GM12878 (cell line): ENCODE results near the gene ACTG1. TPM values are rescaled to one million over a fixed set of nuclear protein-coding genes. Genes with fewer than 3 reads are reported as not detected.

Experiments
- ATAC-seq: fragments of 200-7000 bp; cut with Tn5 transposase; 3 replicates; pipeline ENCODE4 v1.9.1; 2020; ENCODE audit warnings: mild to moderate bottlenecking, moderate library complexity
- BruUV-seq: library from RNA; stranded (reverse); fragments of 400-500 nt; replicated peaks from 2 replicates; lab custom pipeline; 2021; lab: Mats Ljungman, UMichigan
- CTCF ChIA-PET: fragments of 300-600 bp; sonication (Branson Sonifier 250); formaldehyde crosslinking; extraction: SDS; loops from one replicate; lab custom pipeline; 2021; ENCODE audit warnings: inconsistent platforms; lab: Yijun Ruan, JAX
- POLR2A ChIA-PET: fragments of 350-600 bp; formaldehyde crosslinking; extraction: SDS; loops from one replicate; lab custom pipeline; 2021; ENCODE audit warnings: inconsistent platforms; lab: Charles Lee
- RAD21 ChIA-PET: fragments of 300-600 bp; sonication (Branson Sonifier 250); formaldehyde crosslinking; loops from one replicate; lab custom pipeline; 2023; ENCODE audit warnings: antibody characterized with exemption; ENCODE audit not compliant: unreplicated experiment; lab: Charles Lee
- SMC1A ChIA-PET: fragments of 300-600 bp; sonication (Branson Sonifier 250); formaldehyde crosslinking; loops from one replicate; lab custom pipeline; 2023; ENCODE audit not compliant: unreplicated experiment, uncharacterized antibody; lab: Charles Lee
- DNase-seq: peaks from one replicate; pipeline ENCODE4 v3.0.0-alpha.2; 2011; ENCODE audit warnings: low read depth, low spot score
- FAIRE-seq: peaks from 3 replicates; lab custom pipeline; 2011; peaks lifted over from hg19 to GRCh38; lab: Jason Lieb, UNC
- H2AFZ ChIP-seq: 2 replicates; pipeline ENCODE4 v1.6.0; 2011; ENCODE audit warnings: low read depth, low read length, control low read depth; ENCODE audit not compliant: control insufficient read depth
- H3K27ac ChIP-seq: 2 replicates; pipeline ENCODE4 v1.5.1; 2011; ENCODE audit warnings: control low read depth; ENCODE audit not compliant: control insufficient read depth, insufficient read depth
- H3K27me3 ChIP-seq, 2 experiments: replicated peaks in 1 of 2; 2 replicates each; pipeline versions ENCODE4 v1.6.0 to v1.6.1; 2011; ENCODE audit warnings: low read length in 1 of 2; ENCODE audit not compliant: control insufficient read depth in 2 of 2, insufficient read depth in 2 of 2
- H3K36me3 ChIP-seq, 2 experiments: 2 replicates each; pipeline ENCODE4 v1.5.1; 2011; ENCODE audit warnings: low read length in 1 of 2; ENCODE audit not compliant: control insufficient read depth in 2 of 2, insufficient read depth in 2 of 2
- H3K4me1 ChIP-seq: 2 replicates; pipeline ENCODE4 v1.6.1; 2011; ENCODE audit warnings: mild to moderate bottlenecking, low read length, moderate library complexity, mixed read lengths; ENCODE audit not compliant: control insufficient read depth, insufficient read depth
- H3K4me2 ChIP-seq: 2 replicates; pipeline ENCODE4 v1.6.0; 2011; ENCODE audit warnings: control low read depth; ENCODE audit not compliant: control insufficient read depth, insufficient read depth
- H3K4me3 ChIP-seq: fragments of 200-600 bp; sonication (generic); 2 replicates; pipeline ENCODE4 v1.5.1; 2016
- H3K79me2 ChIP-seq: 2 replicates; pipeline ENCODE4 v1.6.0; 2011; ENCODE audit warnings: low read length; ENCODE audit not compliant: control insufficient read depth, insufficient read depth
- H3K9ac ChIP-seq: 2 replicates; pipeline ENCODE4 v1.8.0; 2011; ENCODE audit warnings: low read length, control low read depth, mixed read lengths; ENCODE audit not compliant: control insufficient read depth, insufficient read depth
- H3K9me3 ChIP-seq: replicated peaks from 3 replicates; pipeline ENCODE4 v1.5.1; 2011; ENCODE audit warnings: mild to moderate bottlenecking, low read length; ENCODE audit not compliant: control insufficient read depth, insufficient read depth
- H4K20me1 ChIP-seq: 2 replicates; pipeline ENCODE4 v1.6.0; 2011; ENCODE audit not compliant: control insufficient read depth, insufficient read depth
- CBX3 ChIP-seq: fragments of 200-600 bp; sonication (generic); IDR thresholded peaks from 2 replicates; pipeline ENCODE4 v1.6.1; 2016; ENCODE audit warnings: low read depth, borderline replicate concordance
- GATAD2B ChIP-seq: fragments of 450-650 bp; conservative IDR thresholded peaks from 2 replicates; pipeline ENCODE4 v1.6.1; 2017; ENCODE audit warnings: low read depth, mild to moderate bottlenecking, moderate library complexity
- SIN3A ChIP-seq: IDR thresholded peaks from 2 replicates; pipeline ENCODE4 v1.6.1; 2012; ENCODE audit warnings: low read depth, low read length, improper control_type of control experiment
- SP1 ChIP-seq: IDR thresholded peaks from one replicate; pipeline ENCODE4 v1.6.1; 2011; ENCODE audit warnings: low read depth, low read length
- WGBS: methylation state at CpG from one replicate; pipeline ENCODE4 v1.1.6; 2016; ENCODE audit warnings: low lambda C conversion rate; ENCODE audit not compliant: insufficient replicate concordance, insufficient coverage; ENCODE audit errors: missing lambda C conversion rate; 5-methylcytosine and 5-hydroxymethylcytosine counted together
- in situ Hi-C: fragments of 300-500 bp; cut with MboI; formaldehyde crosslinking; loops from 9 replicates; pipeline ENCODE4 v1.14.3; 2018; ENCODE audit warnings: mixed read lengths
- intact Hi-C: fragments of 100-400 bp; cut with micrococcal nuclease; formaldehyde crosslinking; loops from one replicate; pipeline ENCODE4 v1.14.2; 2022; ENCODE audit not compliant: unreplicated experiment
- polyA plus RNA-seq, 11 experiments: library from polyadenylated mRNA; depleted of rRNA in 4 of 11; unstranded in 6 of 11; stranded (reverse) in 5 of 11; fragments of >200 nt; fragmentation: Nextera tagmentation in 4 of 11; fragmentation: Illumina TruSeq in 1 of 11; extraction: Ambion mirVana in 4 of 11; extraction: Trizol in 1 of 11; gene quantifications; 1 replicate in 1 of 11; 2 replicates in 10 of 11; pipeline versions ENCODE4 v1.2.1 to v1.2.3, GENCODE V29; 2011 to 2016; ENCODE audit warnings: inconsistent platforms in 2 of 11, missing spikeins in 2 of 11, low read depth in 1 of 11
- total RNA-seq, 4 experiments: library from RNA; depleted of rRNA in 3 of 4; stranded (reverse); fragments of >200 nt in 3 of 4; fragmentation: Illumina TruSeq in 1 of 4; extraction: Trizol in 1 of 4; gene quantifications; 2 replicates each; pipeline versions ENCODE4 v1.2.1 to v1.2.3, GENCODE V29; 2013 to 2021
- TF ChIP-seq, protein P1 (sequence below): fragments of 150-350 bp; IDR thresholded peaks from 2 replicates; pipeline ENCODE4 v1.6.1; 2016; ENCODE audit warnings: low read depth, low read length
- TF ChIP-seq, protein P2 (sequence below): fragments of 450-650 bp; IDR thresholded peaks from 2 replicates; pipeline ENCODE4 v1.6.1; 2017; ENCODE audit warnings: mild to moderate bottlenecking, moderate library complexity
- TF ChIP-seq, protein P3 (sequence below): fragments of 450-650 bp; formaldehyde crosslinking; IDR thresholded peaks from 2 replicates; pipeline ENCODE4 v1.4.0; 2022; ENCODE audit warnings: mild to moderate bottlenecking, moderate library complexity

ACTG1 gene
- total and polyA plus RNA-seq, 10 of the 15 experiments (the other 5 are each of a cell fraction or from before 2014, with no cell fraction given) = 810 to 6,105 (median 3,650) TPM

DNA sequence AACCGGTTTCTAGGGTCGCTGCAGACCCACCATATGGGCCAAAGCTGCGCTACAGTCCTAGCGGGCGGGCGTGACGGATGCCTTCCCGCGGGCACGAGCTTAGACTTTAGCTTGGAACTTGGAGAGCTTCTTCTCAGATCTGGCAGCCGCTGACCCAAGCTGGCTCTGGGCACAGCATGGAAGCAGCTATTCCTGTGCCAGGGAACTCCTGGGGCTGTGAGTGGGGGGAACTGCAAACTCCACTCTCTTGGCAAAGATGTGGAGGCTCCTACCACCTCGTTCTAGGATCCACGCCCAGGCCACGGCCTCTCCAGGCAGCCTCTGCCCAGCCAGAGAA, 30.7 kb upstream of the ACTG1 start:
- no peak for ATAC-seq
- RAD21 ChIA-PET = interaction anchor here (1.1 kb wide), 1 partner anchor 24 kb away, joined by 3 read pairs; no protein-coding TSS in a partner anchor
- Histone ChIP-seq H3K4me1 (no peaks in the 10 kb centered on the region), H4K20me1 (no peaks in the 10 kb centered on the region), H3K27me3 (no peaks in the 10 kb centered on the region), H2AFZ (no peak overlapping the region), H3K27ac (no peak overlapping the region), H3K9me3 (no peaks in the 10 kb centered on the region), H3K4me3 (no peak overlapping the region), H3K4me2 (no peak overlapping the region), H3K36me3 (peaks cover 4 to 25% of the 10 kb centered on the region in 2 experiments; a peak in 3 of 4 replicates), H3K79me2 (no peaks in the 10 kb centered on the region), H3K9ac (no peak overlapping the region)
- in situ Hi-C loops (no loop called here), intact Hi-C loops (no loop called here)
- CTCF ChIA-PET = no interaction called here
- no peak for FAIRE-seq
- 93% methylated on average over 14 of the region's 14 CpGs for WGBS
- no TSS peak for BruUV-seq
- SMC1A ChIA-PET = no interaction called here
- no peak for TF ChIP-seq SIN3A
- TF ChIP-seq GATAD2B = no peak
- no peak for TF ChIP-seq CBX3
- no peak for TF ChIP-seq SP1
- TF ChIP-seq, protein P1, sequence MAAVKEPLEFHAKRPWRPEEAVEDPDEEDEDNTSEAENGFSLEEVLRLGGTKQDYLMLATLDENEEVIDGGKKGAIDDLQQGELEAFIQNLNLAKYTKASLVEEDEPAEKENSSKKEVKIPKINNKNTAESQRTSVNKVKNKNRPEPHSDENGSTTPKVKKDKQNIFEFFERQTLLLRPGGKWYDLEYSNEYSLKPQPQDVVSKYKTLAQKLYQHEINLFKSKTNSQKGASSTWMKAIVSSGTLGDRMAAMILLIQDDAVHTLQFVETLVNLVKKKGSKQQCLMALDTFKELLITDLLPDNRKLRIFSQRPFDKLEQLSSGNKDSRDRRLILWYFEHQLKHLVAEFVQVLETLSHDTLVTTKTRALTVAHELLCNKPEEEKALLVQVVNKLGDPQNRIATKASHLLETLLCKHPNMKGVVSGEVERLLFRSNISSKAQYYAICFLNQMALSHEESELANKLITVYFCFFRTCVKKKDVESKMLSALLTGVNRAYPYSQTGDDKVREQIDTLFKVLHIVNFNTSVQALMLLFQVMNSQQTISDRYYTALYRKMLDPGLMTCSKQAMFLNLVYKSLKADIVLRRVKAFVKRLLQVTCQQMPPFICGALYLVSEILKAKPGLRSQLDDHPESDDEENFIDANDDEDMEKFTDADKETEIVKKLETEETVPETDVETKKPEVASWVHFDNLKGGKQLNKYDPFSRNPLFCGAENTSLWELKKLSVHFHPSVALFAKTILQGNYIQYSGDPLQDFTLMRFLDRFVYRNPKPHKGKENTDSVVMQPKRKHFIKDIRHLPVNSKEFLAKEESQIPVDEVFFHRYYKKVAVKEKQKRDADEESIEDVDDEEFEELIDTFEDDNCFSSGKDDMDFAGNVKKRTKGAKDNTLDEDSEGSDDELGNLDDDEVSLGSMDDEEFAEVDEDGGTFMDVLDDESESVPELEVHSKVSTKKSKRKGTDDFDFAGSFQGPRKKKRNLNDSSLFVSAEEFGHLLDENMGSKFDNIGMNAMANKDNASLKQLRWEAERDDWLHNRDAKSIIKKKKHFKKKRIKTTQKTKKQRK = no peak
- TF ChIP-seq, protein P2, sequence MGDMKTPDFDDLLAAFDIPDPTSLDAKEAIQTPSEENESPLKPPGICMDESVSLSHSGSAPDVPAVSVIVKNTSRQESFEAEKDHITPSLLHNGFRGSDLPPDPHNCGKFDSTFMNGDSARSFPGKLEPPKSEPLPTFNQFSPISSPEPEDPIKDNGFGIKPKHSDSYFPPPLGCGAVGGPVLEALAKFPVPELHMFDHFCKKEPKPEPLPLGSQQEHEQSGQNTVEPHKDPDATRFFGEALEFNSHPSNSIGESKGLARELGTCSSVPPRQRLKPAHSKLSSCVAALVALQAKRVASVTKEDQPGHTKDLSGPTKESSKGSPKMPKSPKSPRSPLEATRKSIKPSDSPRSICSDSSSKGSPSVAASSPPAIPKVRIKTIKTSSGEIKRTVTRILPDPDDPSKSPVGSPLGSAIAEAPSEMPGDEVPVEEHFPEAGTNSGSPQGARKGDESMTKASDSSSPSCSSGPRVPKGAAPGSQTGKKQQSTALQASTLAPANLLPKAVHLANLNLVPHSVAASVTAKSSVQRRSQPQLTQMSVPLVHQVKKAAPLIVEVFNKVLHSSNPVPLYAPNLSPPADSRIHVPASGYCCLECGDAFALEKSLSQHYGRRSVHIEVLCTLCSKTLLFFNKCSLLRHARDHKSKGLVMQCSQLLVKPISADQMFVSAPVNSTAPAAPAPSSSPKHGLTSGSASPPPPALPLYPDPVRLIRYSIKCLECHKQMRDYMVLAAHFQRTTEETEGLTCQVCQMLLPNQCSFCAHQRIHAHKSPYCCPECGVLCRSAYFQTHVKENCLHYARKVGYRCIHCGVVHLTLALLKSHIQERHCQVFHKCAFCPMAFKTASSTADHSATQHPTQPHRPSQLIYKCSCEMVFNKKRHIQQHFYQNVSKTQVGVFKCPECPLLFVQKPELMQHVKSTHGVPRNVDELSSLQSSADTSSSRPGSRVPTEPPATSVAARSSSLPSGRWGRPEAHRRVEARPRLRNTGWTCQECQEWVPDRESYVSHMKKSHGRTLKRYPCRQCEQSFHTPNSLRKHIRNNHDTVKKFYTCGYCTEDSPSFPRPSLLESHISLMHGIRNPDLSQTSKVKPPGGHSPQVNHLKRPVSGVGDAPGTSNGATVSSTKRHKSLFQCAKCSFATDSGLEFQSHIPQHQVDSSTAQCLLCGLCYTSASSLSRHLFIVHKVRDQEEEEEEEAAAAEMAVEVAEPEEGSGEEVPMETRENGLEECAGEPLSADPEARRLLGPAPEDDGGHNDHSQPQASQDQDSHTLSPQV = no peak
- TF ChIP-seq, protein P3, sequence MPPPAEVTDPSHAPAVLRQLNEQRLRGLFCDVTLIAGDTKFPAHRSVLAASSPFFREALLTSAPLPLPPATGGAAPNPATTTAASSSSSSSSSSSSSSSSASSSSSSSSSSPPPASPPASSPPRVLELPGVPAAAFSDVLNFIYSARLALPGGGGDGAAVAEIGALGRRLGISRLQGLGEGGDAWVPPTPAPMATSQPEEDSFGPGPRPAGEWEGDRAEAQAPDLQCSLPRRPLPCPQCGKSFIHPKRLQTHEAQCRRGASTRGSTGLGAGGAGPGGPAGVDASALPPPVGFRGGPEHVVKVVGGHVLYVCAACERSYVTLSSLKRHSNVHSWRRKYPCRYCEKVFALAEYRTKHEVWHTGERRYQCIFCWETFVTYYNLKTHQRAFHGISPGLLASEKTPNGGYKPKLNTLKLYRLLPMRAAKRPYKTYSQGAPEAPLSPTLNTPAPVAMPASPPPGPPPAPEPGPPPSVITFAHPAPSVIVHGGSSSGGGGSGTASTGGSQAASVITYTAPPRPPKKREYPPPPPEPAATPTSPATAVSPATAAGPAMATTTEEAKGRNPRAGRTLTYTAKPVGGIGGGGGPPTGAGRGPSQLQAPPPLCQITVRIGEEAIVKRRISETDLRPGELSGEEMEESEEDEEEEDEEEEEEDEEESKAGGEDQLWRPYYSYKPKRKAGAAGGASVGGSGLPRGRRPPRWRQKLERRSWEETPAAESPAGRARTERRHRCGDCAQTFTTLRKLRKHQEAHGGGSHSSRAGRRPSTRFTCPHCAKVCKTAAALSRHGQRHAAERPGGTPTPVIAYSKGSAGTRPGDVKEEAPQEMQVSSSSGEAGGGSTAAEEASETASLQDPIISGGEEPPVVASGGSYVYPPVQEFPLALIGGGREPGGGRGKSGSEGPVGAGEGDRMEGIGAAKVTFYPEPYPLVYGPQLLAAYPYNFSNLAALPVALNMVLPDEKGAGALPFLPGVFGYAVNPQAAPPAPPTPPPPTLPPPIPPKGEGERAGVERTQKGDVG (CRISPR knock-in tag) = no peak
- POLR2A ChIA-PET = no interaction called here
- DNase-seq = no peak
